ENCODE measurements around the gene CASP8. TPM values are rescaled to one million over a fixed set of nuclear protein-coding genes. Genes with fewer than 3 reads are reported as not detected.

The CASP8 gene
- total RNA-seq, 5 donors from 2014 or later (not counting 1 experiment from before 2014, with no cell fraction given), result 116 to 306 (median 255) TPM

GRCh38 chr2:201256082-201256481, 4.3 kb upstream of the CASP8 start:
- H3K4me3 Mint-ChIP-seq, result peak overlapping the region in 1 of 3 donors; percentile 92
- DNase-seq (no peak), ATAC-seq (replicated peaks in 1 of 4) (no peak)
- Histone ChIP-seq H3K4me1 (ENCODE audit: control insufficient read depth in 1 of 2, extremely low read depth in 1 of 2, insufficient read depth in 2 of 2, low read length in 2 of 2) (peaks cover 57 to 92% of the 10 kb centered on the region in 2 experiments), H3K27me3 (replicated peaks in 1 of 2; ENCODE audit: control insufficient read depth in 2 of 2, extremely low read depth in 1 of 2, insufficient read depth in 2 of 2, low read length in 1 of 2) (no peaks in the 10 kb centered on the region), H3K9me3 (no peaks in the 10 kb centered on the region), H3K36me3 (ENCODE audit: control insufficient read depth in 2 of 2, extremely low read depth in 1 of 2, insufficient read depth in 1 of 2, low read length in 1 of 2) (no peaks in the 10 kb centered on the region), H3K27ac (ENCODE audit: low read length) (peak overlapping the region; percentile 99), H3K4me3 (ENCODE audit: control insufficient read depth in 1 of 2, extremely low read depth in 1 of 2, low read length in 1 of 2) (no peak overlapping the region)
- H3K36me3 Mint-ChIP-seq, result peaks cover 24% of the 10 kb centered on the region
- no peaks in the 10 kb centered on the region for H3K27me3 Mint-ChIP-seq
- H3K27ac Mint-ChIP-seq, result peak overlapping the region; percentile 99
- CTCF ChIA-PET, result interaction anchor here in 1 of 2 donors (0.6 to 1.9 kb wide), 7 partner anchors 9 to 163 kb away, joined by 3 to 10 read pairs (median 3); no protein-coding TSS in a partner anchor
- POLR2A ChIA-PET, result interaction anchor here (0.6 to 1.0 kb wide), 3 partner anchors 23 to 1053 kb away, joined by 3 to 5 read pairs (median 4); no protein-coding TSS in a partner anchor
- H3K9me3 Mint-ChIP-seq, result no peaks in the 10 kb centered on the region
- no CpG with 5 or more reads among the region's 3 CpGs for WGBS (ENCODE audit: insufficient coverage)
- peaks cover 84 to 90% (median 87%) of the 10 kb centered on the region in 3 donors for H3K4me1 Mint-ChIP-seq

DNA sequence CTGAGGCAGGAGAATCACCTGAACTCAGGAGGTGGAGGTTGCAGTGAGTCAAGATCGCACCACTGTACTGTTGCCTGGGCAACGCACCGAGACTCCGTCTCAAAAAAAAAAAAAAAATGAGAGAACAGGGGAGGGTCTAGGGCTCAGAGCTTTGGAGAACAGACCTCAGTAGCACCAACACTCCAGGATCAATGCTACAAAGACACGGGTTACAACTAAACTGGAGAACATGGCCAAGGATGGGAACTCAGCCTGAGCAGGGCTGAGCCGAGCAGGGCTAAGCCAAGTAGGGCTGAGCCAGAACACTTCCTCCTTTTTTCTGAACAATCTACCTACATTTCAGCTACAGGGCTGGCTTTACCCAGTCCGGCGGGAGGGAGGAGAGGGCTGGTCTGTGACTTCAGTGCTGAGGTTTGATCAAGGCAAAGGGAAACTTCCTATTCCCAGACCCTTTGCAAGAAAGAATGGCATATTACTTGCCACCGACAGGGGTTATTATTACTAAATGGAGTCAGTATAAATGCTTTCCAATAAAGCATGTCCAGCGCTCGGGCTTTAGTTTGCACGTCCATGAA, 2.9 kb upstream of the CASP8 start:
- Histone ChIP-seq H3K27ac (ENCODE audit: low read length) (peak overlapping the region; percentile 99), H3K4me1 (ENCODE audit: control insufficient read depth in 1 of 2, extremely low read depth in 1 of 2, insufficient read depth in 2 of 2, low read length in 2 of 2) (peaks cover 57 to 79% of the 10 kb centered on the region in 2 experiments), H3K27me3 (replicated peaks in 1 of 2; ENCODE audit: control insufficient read depth in 2 of 2, extremely low read depth in 1 of 2, insufficient read depth in 2 of 2, low read length in 1 of 2) (no peaks in the 10 kb centered on the region), H3K4me3 (ENCODE audit: control insufficient read depth in 1 of 2, extremely low read depth in 1 of 2, low read length in 1 of 2) (peak overlapping the region; percentile 55 to 72), H3K36me3 (ENCODE audit: control insufficient read depth in 2 of 2, extremely low read depth in 1 of 2, insufficient read depth in 1 of 2, low read length in 1 of 2) (no peaks in the 10 kb centered on the region), H3K9me3 (no peaks in the 10 kb centered on the region)
- peaks cover 28% of the 10 kb centered on the region for H3K36me3 Mint-ChIP-seq
- ChIA-PET CTCF (interaction anchor here in 1 of 2 donors (0.8 to 1.9 kb wide), 2 partner anchors 21 to 25 kb away, joined by 4 to 10 read pairs; no protein-coding TSS in a partner anchor), POLR2A (interaction anchor here (0.5 to 0.7 kb wide), 7 partner anchors 18 to 1763 kb away, joined by 3 to 12 read pairs (median 5); no protein-coding TSS in a partner anchor)
- WGBS (ENCODE audit: insufficient coverage), result 0% methylated on average over 3 of the region's 12 CpGs
- peaks cover 74 to 88% (median 79%) of the 10 kb centered on the region in 3 donors for H3K4me1 Mint-ChIP-seq
- H3K27ac Mint-ChIP-seq, result peak overlapping the region; percentile 99
- peak; percentile 24 to 32 (median 26) for ATAC-seq (replicated peaks in 1 of 4)
- DNase-seq, result peak in 30 of 35 experiments; percentile 31 to 77 (median 47)
- H3K4me3 Mint-ChIP-seq, result peak overlapping the region; percentile 90 to 94 (median 92)
- H3K27me3 Mint-ChIP-seq, result no peaks in the 10 kb centered on the region
- H3K9me3 Mint-ChIP-seq, result no peaks in the 10 kb centered on the region

DNA sequence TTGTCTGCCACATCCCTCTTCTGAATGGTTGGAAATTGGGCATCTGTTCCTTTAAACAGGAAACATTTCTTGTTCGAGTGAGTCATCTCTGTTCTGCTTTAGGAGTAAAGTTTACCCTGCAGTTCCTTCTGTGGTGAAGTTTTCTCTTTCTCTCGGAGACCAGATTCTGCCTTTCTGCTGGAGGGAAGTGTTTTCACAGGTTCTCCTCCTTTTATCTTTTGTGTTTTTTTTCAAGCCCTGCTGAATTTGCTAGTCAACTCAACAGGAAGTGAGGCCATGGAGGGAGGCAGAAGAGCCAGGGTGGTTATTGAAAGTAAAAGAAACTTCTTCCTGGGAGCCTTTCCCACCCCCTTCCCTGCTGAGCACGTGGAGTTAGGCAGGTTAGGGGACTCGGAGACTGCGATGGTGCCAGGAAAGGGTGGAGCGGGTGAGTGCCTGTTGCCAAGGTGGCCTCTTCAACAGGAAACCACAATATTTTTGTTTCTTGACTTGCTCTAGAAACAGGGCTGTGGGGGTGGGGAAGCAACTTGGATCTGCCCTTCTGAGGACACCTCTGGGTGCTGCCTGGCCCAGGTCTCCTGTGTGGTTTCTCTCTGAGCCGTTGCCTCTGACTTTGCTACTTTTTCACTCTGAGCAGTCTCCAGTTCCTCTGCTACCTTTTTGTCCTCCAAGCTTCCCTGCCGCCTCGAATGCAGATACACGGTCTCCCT, 2.2 kb upstream of the CASP8 start:
- H3K27ac Mint-ChIP-seq, result peak overlapping the region; percentile 99
- H3K4me1 Mint-ChIP-seq, result peaks cover 72 to 88% (median 77%) of the 10 kb centered on the region in 3 donors
- DNase-seq (peak; percentile 86 to 99 (median 97)), ATAC-seq (replicated peaks in 1 of 4) (peak; percentile 74 to 78 (median 76))
- Histone ChIP-seq H3K27ac (ENCODE audit: low read length) (peak overlapping the region; percentile 99), H3K4me1 (ENCODE audit: control insufficient read depth in 1 of 2, extremely low read depth in 1 of 2, insufficient read depth in 2 of 2, low read length in 2 of 2) (peaks cover 55 to 73% of the 10 kb centered on the region in 2 experiments), H3K9me3 (no peaks in the 10 kb centered on the region), H3K36me3 (ENCODE audit: control insufficient read depth in 2 of 2, extremely low read depth in 1 of 2, insufficient read depth in 1 of 2, low read length in 1 of 2) (no peaks in the 10 kb centered on the region), H3K4me3 (ENCODE audit: control insufficient read depth in 1 of 2, extremely low read depth in 1 of 2, low read length in 1 of 2) (peak overlapping the region; percentile 55 to 72), H3K27me3 (replicated peaks in 1 of 2; ENCODE audit: control insufficient read depth in 2 of 2, extremely low read depth in 1 of 2, insufficient read depth in 2 of 2, low read length in 1 of 2) (no peaks in the 10 kb centered on the region)
- ChIA-PET POLR2A (interaction anchor here (0.6 to 1.0 kb wide), 4 partner anchors 12 to 149 kb away, joined by 3 to 5 read pairs (median 3); no protein-coding TSS in a partner anchor), CTCF (interaction anchor here in 1 of 2 donors (0.6 to 1.9 kb wide), 4 partner anchors 16 to 26 kb away, joined by 3 to 10 read pairs (median 4); no protein-coding TSS in a partner anchor)
- WGBS (ENCODE audit: insufficient coverage), result 2% methylated on average over 6 of the region's 10 CpGs
- peak overlapping the region; percentile 90 to 94 (median 92) for H3K4me3 Mint-ChIP-seq
- peaks cover 32% of the 10 kb centered on the region for H3K36me3 Mint-ChIP-seq
- no peaks in the 10 kb centered on the region for H3K9me3 Mint-ChIP-seq
- H3K27me3 Mint-ChIP-seq, result no peaks in the 10 kb centered on the region

DNA sequence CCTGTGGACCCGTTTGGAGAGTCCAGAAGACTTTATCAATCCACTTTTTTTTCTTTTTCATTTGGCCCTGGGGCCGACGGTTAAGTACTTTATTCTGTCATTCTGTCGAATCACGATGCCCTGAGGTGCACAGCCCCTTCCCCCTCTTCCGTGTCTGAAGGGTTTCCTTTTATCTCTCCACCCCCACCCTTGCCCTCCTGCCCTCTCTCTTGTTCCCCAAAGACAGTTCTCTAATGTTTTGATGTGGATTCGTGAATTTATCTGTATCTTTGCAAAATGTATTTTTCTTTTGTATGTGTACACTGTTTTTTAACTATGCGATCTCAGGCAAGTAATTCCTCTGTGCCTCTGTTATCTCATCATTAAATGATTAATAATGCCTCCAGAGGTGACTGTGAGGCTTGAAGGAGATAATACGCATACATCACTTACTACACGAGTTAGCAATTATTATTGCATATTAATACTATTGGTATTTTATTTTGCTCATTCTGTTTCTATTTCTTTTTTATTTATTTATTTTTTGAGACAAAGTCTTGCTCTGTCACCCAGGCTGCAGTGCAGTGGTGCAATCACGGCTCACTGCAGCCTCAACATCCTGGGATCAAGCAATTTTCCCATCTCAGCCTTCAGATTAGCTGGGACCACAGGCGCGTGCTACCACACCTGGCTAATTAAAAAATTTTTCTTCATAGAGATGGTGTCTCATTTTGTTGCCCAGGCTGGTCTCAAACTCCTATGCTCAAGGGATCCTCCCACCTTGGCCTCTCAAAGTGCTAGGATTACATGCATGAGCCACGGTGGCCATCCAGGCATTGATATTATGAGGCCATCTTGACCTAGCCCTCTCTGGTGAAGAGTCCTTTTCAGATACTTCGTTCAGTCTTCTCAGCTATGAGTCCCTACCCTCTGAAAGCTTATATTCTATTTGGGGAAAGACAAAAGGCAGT, 1.4 kb upstream of the CASP8 start:
- ATAC-seq (replicated peaks in 1 of 4) (peak in 3 of 4 experiments; percentile 21 to 24 (median 23)), DNase-seq (no peak)
- peak overlapping the region; percentile 90 to 94 (median 92) for H3K4me3 Mint-ChIP-seq
- peak overlapping the region; percentile 99 for H3K27ac ChIP-seq (ENCODE audit: low read length)
- peaks cover 57 to 66% of the 10 kb centered on the region in 2 experiments for H3K4me1 ChIP-seq (ENCODE audit: control insufficient read depth in 1 of 2, extremely low read depth in 1 of 2, insufficient read depth in 2 of 2, low read length in 2 of 2)
- H3K9me3 ChIP-seq, result no peaks in the 10 kb centered on the region
- WGBS (ENCODE audit: insufficient coverage), result 47% methylated on average over 3 of the region's 15 CpGs
- peaks cover 31% of the 10 kb centered on the region for H3K36me3 Mint-ChIP-seq
- ChIA-PET POLR2A (interaction anchor here in 1 of 2 donors (0.6 to 5.1 kb wide), 6 partner anchors 11 to 522 kb away, joined by 3 to 32 read pairs (median 3); partner anchors contain the start of genes ALS2 and CLK1), CTCF (interaction anchor here (0.6 to 7.2 kb wide), 6 partner anchors 15 to 1141 kb away, joined by 3 to 89 read pairs (median 4); no protein-coding TSS in a partner anchor)
- peak overlapping the region; percentile 55 to 72 for H3K4me3 ChIP-seq (ENCODE audit: control insufficient read depth in 1 of 2, extremely low read depth in 1 of 2, low read length in 1 of 2)
- peak overlapping the region; percentile 99 for H3K27ac Mint-ChIP-seq
- no peaks in the 10 kb centered on the region for H3K9me3 Mint-ChIP-seq
- no peaks in the 10 kb centered on the region for H3K27me3 ChIP-seq (replicated peaks in 1 of 2; ENCODE audit: control insufficient read depth in 2 of 2, extremely low read depth in 1 of 2, insufficient read depth in 2 of 2, low read length in 1 of 2)
- H3K36me3 ChIP-seq (ENCODE audit: control insufficient read depth in 2 of 2, extremely low read depth in 1 of 2, insufficient read depth in 1 of 2, low read length in 1 of 2), result no peaks in the 10 kb centered on the region
- peaks cover 73 to 88% (median 76%) of the 10 kb centered on the region in 3 donors for H3K4me1 Mint-ChIP-seq
- H3K27me3 Mint-ChIP-seq, result no peaks in the 10 kb centered on the region

DNA sequence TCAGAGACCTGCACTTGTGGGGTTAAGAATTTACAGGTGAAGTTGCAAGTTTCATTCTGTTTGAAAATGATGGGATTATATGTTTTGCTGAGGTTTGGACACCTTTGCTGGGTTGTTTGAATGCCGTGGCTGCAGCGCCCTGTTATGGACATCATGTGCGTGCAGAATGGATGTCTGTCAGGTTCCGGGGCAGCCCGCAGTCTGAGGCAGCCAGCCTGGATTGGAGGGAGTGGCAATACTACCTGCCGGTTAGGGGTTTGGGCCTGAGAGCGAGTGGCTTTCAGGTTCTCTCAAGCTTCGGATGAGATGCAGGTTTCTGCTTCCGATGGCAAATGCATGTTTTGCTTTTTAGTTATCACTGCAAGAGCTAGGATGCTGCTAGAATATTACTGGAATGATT, 1.1 kb downstream of the CASP8 start:
- H3K27ac Mint-ChIP-seq, result peak overlapping the region; percentile 98 to 99

More for the DNA sequence above, 1.1 kb downstream of the CASP8 start:
- H3K36me3 ChIP-seq (ENCODE audit: control insufficient read depth in 2 of 2, extremely low read depth in 1 of 2, insufficient read depth in 1 of 2, low read length in 1 of 2), result peaks cover 0 to 6% of the 10 kb centered on the region in 2 donors
- peak overlapping the region; percentile 41 to 66 for H3K4me3 ChIP-seq (ENCODE audit: control insufficient read depth in 1 of 2, extremely low read depth in 1 of 2, low read length in 1 of 2)
- H3K9me3 ChIP-seq, result no peaks in the 10 kb centered on the region
- peak overlapping the region; percentile 92 to 100 (median 97) for H3K4me3 Mint-ChIP-seq
- H3K27me3 ChIP-seq (replicated peaks in 1 of 2; ENCODE audit: control insufficient read depth in 2 of 2, extremely low read depth in 1 of 2, insufficient read depth in 2 of 2, low read length in 1 of 2), result no peaks in the 10 kb centered on the region
- H3K4me1 Mint-ChIP-seq, result peaks cover 74 to 89% (median 78%) of the 10 kb centered on the region in 3 donors
- H3K27me3 Mint-ChIP-seq, result no peaks in the 10 kb centered on the region
- H3K36me3 Mint-ChIP-seq, result peaks cover 33% of the 10 kb centered on the region
- ATAC-seq (replicated peaks in 1 of 4), result peak in 3 of 4 experiments; percentile 6 to 11 (median 9)
- ChIA-PET CTCF (interaction anchor here (0.7 to 7.2 kb wide), 11 partner anchors 8 to 124 kb away, joined by 3 to 89 read pairs (median 4); no protein-coding TSS in a partner anchor), POLR2A (interaction anchor here (0.7 to 5.1 kb wide), 9 partner anchors 8 to 397 kb away, joined by 3 to 32 read pairs (median 5); partner anchors contain the start of gene CLK1 (in 1 of the 2))
- peak overlapping the region; percentile 99 for H3K27ac ChIP-seq (ENCODE audit: low read length)
- peaks cover 40 to 65% of the 10 kb centered on the region in 2 experiments for H3K4me1 ChIP-seq (ENCODE audit: control insufficient read depth in 1 of 2, extremely low read depth in 1 of 2, insufficient read depth in 2 of 2, low read length in 2 of 2)
- 4% methylated on average over 8 of the region's 9 CpGs for WGBS (ENCODE audit: insufficient coverage)
- DNase-seq, result peak in 34 of 35 experiments; percentile 23 to 73 (median 49)
- no peaks in the 10 kb centered on the region for H3K9me3 Mint-ChIP-seq

All from T-cell (primary cell).